Measurements from ENCODE around the gene EBP.

DNA sequence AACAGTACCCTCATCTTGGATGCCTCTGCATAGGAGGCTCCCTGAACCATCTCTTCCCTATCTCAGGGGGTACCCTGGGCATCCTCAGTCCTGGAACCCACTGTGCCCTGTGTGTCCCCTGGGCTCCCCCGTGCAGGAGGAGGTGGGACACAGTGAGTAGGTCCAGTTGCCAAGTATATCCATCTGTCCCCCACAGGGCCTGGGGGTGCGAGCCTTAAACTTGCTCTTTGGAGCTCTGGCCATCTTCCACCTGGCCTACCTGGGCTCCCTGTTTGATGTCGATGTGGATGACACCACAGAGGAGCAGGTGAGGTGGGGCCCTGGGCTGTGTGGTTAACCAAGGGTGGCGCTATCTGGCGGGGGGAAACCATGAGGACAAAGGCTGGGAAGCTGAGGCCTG lies 4.6 kb upstream of the EBP start:
- TF ChIP-seq, protein P1, sequence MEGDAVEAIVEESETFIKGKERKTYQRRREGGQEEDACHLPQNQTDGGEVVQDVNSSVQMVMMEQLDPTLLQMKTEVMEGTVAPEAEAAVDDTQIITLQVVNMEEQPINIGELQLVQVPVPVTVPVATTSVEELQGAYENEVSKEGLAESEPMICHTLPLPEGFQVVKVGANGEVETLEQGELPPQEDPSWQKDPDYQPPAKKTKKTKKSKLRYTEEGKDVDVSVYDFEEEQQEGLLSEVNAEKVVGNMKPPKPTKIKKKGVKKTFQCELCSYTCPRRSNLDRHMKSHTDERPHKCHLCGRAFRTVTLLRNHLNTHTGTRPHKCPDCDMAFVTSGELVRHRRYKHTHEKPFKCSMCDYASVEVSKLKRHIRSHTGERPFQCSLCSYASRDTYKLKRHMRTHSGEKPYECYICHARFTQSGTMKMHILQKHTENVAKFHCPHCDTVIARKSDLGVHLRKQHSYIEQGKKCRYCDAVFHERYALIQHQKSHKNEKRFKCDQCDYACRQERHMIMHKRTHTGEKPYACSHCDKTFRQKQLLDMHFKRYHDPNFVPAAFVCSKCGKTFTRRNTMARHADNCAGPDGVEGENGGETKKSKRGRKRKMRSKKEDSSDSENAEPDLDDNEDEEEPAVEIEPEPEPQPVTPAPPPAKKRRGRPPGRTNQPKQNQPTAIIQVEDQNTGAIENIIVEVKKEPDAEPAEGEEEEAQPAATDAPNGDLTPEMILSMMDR (IDR thresholded peaks at IDR 0.05): no peak
- TF ChIP-seq POLR2A (IDR thresholded peaks at IDR 0.05): no peak

Data from breast epithelium (tissue), 3 donors.